ENCODE results near the gene UBQLNL. TPM values are rescaled to one million over a fixed set of nuclear protein-coding genes. Genes with fewer than 3 reads are reported as not detected.

UBQLNL gene, protein sequence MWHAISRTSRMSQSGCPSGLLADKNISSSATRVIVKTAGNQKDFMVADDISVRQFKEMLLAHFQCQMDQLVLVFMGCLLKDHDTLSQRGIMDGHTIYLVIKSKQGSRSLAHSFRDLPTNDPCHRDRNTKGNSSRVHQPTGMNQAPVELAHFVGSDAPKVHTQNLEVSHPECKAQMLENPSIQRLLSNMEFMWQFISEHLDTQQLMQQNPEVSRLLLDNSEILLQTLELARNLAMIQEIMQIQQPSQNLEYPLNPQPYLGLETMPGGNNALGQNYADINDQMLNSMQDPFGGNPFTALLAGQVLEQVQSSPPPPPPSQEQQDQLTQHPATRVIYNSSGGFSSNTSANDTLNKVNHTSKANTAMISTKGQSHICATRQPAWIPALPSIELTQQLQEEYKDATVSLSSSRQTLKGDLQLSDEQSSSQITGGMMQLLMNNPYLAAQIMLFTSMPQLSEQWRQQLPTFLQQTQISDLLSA
- 0.06 TPM for polyA plus RNA-seq (2013, experiment 1 of 2)
- polyA plus RNA-seq (2013, experiment 2 of 2): 0.04 TPM

DNA sequence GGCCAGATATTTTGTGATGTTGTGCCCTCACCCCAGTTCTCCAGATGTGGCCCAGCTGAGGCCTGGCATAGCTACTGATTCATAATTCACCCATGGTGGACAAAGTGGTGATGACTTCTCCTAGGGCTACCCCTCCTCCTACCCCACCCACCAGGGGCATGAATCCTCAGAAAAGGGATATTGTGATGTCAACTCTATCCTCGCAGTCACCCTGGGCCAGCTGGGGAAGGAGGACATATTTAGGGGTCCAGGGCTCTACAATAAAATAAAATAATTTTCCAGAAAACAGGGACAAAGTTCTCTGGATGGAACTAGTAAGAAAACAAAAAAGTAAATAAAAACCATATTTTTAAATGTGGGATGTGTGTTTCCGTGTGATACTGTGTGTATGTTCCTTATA, at the start of gene UBQLNL:
TSS of gene UBQLNL (minus strand) at position 101 of the 400 bp plus-strand sequence. CDS start 258 bp downstream, outside the sequence.
- no peak within 1 kb of the TSS for H3K23ac ChIP-seq (ENCODE audit: low read length in 2 of 2)
- H4K91ac ChIP-seq (ENCODE audit: low read length): no peak within 1 kb of the TSS
- WGBS: 67% methylated on average over 1 of the region's 2 CpGs
- H3K27me3 ChIP-seq (ENCODE audit: control insufficient read depth in 1 of 2, insufficient read depth in 1 of 2, low read length in 2 of 2): peaks cover 0 to 5% of the 10 kb centered on the region in 2 experiments
- no peak within 1 kb of the TSS for H3K14ac ChIP-seq (ENCODE audit: low read length in 2 of 2)
- no peaks in the 10 kb centered on the region for H3K4me1 ChIP-seq (ENCODE audit: control insufficient read depth, insufficient read depth, low read depth, low read length)
- H3K9me3 ChIP-seq (ENCODE audit: control insufficient read depth, low read length): no peaks in the 10 kb centered on the region
- H3K27ac ChIP-seq (ENCODE audit: low read length, poor library complexity, severe bottlenecking): no peak within 1 kb of the TSS
- no peaks in the 10 kb centered on the region for H3K79me1 ChIP-seq (replicated peaks; ENCODE audit: low read length, poor library complexity, severe bottlenecking)
- no peak within 1 kb of the TSS for H2AK5ac ChIP-seq (ENCODE audit: low read length, severe bottlenecking)
- H2BK12ac ChIP-seq (ENCODE audit: low read length in 2 of 2): no peak within 1 kb of the TSS
- DNase-seq: no peak
- H4K8ac ChIP-seq (ENCODE audit: low read length): no peak within 1 kb of the TSS
- no peak within 1 kb of the TSS for H2AFZ ChIP-seq (ENCODE audit: low read depth, low read length)
- no peaks in the 10 kb centered on the region for H3K36me3 ChIP-seq (ENCODE audit: control insufficient read depth in 1 of 2, insufficient read depth in 2 of 2, low read depth in 1 of 2, low read length in 2 of 2)
- no peak within 1 kb of the TSS for H3K4ac ChIP-seq (ENCODE audit: low read depth in 1 of 2, low read length in 2 of 2)
- H3K18ac ChIP-seq (ENCODE audit: low read depth in 1 of 2, low read length in 2 of 2): no peak within 1 kb of the TSS
- no peak within 1 kb of the TSS for H3K9ac ChIP-seq (ENCODE audit: low read length)
- H3K4me2 ChIP-seq (ENCODE audit: low read length, poor library complexity, severe bottlenecking): no peak within 1 kb of the TSS
- no peak within 1 kb of the TSS for H2BK15ac ChIP-seq (ENCODE audit: low read depth, poor library complexity, severe bottlenecking)
- H2BK5ac ChIP-seq (ENCODE audit: low read depth, low read length, poor library complexity, severe bottlenecking): no peak within 1 kb of the TSS
- no peak within 1 kb of the TSS for H2BK120ac ChIP-seq (ENCODE audit: low read depth, low read length)
- H3K4me3 ChIP-seq (ENCODE audit: insufficient read depth in 1 of 2, low read depth in 1 of 2, low read length in 2 of 2): no peak within 1 kb of the TSS

DNA sequence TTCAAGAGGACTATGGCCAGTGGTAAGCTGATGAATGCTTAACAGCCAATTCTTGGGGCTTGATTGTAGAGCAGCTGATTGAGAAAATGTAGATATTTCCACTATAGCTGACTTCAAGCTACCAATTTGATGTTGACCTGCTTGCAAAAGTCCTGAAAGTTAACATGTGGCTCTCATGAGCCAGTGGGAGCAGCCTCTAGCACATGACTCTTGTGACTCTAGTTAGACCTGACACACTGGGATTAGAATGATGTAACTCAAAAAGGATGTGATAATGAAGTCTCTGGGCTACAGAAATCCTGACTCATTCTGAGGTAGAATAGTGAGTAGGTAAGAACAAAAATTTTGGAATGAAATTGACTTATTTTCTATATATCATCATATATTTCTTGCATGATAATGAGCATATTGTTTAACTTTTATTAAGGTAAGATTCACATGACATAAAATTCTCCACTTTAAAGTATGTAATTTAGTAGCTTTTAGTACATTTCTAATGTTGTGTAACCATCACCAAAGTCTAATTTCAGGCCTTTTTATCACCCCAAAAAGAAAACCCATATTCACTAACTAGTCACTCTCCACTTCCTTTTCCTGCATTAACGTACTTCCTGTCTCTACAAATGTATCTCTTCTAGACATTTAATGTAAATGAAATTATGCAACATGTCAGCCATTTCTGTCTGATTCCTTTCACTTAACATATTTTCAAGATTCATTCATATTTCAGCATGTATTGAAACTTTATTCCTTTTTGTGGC, 47.9 kb upstream of the UBQLNL start:
- no peaks in the 10 kb centered on the region for H3K9me3 ChIP-seq (ENCODE audit: control insufficient read depth, low read length)
- H2AFZ ChIP-seq (ENCODE audit: low read depth, low read length): no peak overlapping the region
- H3K4me2 ChIP-seq (ENCODE audit: low read length, poor library complexity, severe bottlenecking): no peak overlapping the region
- H2BK120ac ChIP-seq (ENCODE audit: low read depth, low read length): no peak overlapping the region
- H2AK5ac ChIP-seq (ENCODE audit: low read length, severe bottlenecking): no peak overlapping the region
- no peak overlapping the region for H2BK5ac ChIP-seq (ENCODE audit: low read depth, low read length, poor library complexity, severe bottlenecking)
- H3K14ac ChIP-seq (ENCODE audit: low read length in 2 of 2): no peak overlapping the region
- no peak overlapping the region for H3K18ac ChIP-seq (ENCODE audit: low read depth in 1 of 2, low read length in 2 of 2)
- H4K91ac ChIP-seq (ENCODE audit: low read length): no peak overlapping the region
- 100% methylated on average over 1 of the region's 1 CpG for WGBS
- DNase-seq: no peak
- no peaks in the 10 kb centered on the region for H3K79me1 ChIP-seq (replicated peaks; ENCODE audit: low read length, poor library complexity, severe bottlenecking)
- H3K23ac ChIP-seq (ENCODE audit: low read length in 2 of 2): no peak overlapping the region
- no peaks in the 10 kb centered on the region for H3K4me1 ChIP-seq (ENCODE audit: control insufficient read depth, insufficient read depth, low read depth, low read length)
- H2BK15ac ChIP-seq (ENCODE audit: low read depth, poor library complexity, severe bottlenecking): no peak overlapping the region
- H3K27ac ChIP-seq (ENCODE audit: low read length, poor library complexity, severe bottlenecking): no peak overlapping the region
- H3K36me3 ChIP-seq (ENCODE audit: control insufficient read depth in 1 of 2, insufficient read depth in 2 of 2, low read depth in 1 of 2, low read length in 2 of 2): no peaks in the 10 kb centered on the region
- H3K4ac ChIP-seq (ENCODE audit: low read depth in 1 of 2, low read length in 2 of 2): no peak overlapping the region
- H3K4me3 ChIP-seq (ENCODE audit: insufficient read depth in 1 of 2, low read depth in 1 of 2, low read length in 2 of 2): no peak overlapping the region
- H2BK12ac ChIP-seq (ENCODE audit: low read length in 2 of 2): no peak overlapping the region
- H3K27me3 ChIP-seq (ENCODE audit: control insufficient read depth in 1 of 2, insufficient read depth in 1 of 2, low read length in 2 of 2): no peaks in the 10 kb centered on the region
- no peak overlapping the region for H3K9ac ChIP-seq (ENCODE audit: low read length)
- no peak overlapping the region for H4K8ac ChIP-seq (ENCODE audit: low read length)

DNA sequence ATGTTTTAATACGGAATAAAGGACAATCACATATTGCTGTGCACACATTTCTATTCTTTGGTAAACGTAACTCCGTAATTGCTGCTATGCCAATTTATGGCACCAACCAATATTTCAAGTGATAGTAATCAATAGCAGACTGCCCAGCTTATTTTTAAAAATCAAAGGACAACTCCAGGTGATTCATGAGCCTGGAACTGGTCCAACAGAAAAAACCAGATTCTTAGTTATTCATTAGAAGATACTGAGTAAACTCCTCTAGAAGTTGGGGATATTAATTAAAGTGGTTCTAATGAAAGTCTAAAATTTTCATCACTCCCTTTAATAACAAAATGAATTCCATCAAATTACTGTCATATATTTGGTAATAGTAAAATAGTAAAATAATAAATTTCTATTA, 41.3 kb upstream of the UBQLNL start:
- no peak overlapping the region for H4K8ac ChIP-seq (ENCODE audit: low read length)
- H3K18ac ChIP-seq (ENCODE audit: low read depth in 1 of 2, low read length in 2 of 2): no peak overlapping the region
- H3K4me1 ChIP-seq (ENCODE audit: control insufficient read depth, insufficient read depth, low read depth, low read length): no peaks in the 10 kb centered on the region
- H3K4ac ChIP-seq (ENCODE audit: low read depth in 1 of 2, low read length in 2 of 2): no peak overlapping the region
- no peak overlapping the region for H2BK5ac ChIP-seq (ENCODE audit: low read depth, low read length, poor library complexity, severe bottlenecking)
- DNase-seq: no peak
- no peaks in the 10 kb centered on the region for H3K27me3 ChIP-seq (ENCODE audit: control insufficient read depth in 1 of 2, insufficient read depth in 1 of 2, low read length in 2 of 2)
- no peak overlapping the region for H2AK5ac ChIP-seq (ENCODE audit: low read length, severe bottlenecking)
- H2BK12ac ChIP-seq (ENCODE audit: low read length in 2 of 2): no peak overlapping the region
- H3K27ac ChIP-seq (ENCODE audit: low read length, poor library complexity, severe bottlenecking): no peak overlapping the region
- H3K14ac ChIP-seq (ENCODE audit: low read length in 2 of 2): no peak overlapping the region
- H3K36me3 ChIP-seq (ENCODE audit: control insufficient read depth in 1 of 2, insufficient read depth in 2 of 2, low read depth in 1 of 2, low read length in 2 of 2): no peaks in the 10 kb centered on the region
- H3K23ac ChIP-seq (ENCODE audit: low read length in 2 of 2): no peak overlapping the region
- H2AFZ ChIP-seq (ENCODE audit: low read depth, low read length): no peak overlapping the region
- H3K4me2 ChIP-seq (ENCODE audit: low read length, poor library complexity, severe bottlenecking): no peak overlapping the region
- WGBS: 91% methylated on average over 3 of the region's 3 CpGs
- no peak overlapping the region for H3K9ac ChIP-seq (ENCODE audit: low read length)
- no peak overlapping the region for H2BK120ac ChIP-seq (ENCODE audit: low read depth, low read length)
- no peaks in the 10 kb centered on the region for H3K79me1 ChIP-seq (replicated peaks; ENCODE audit: low read length, poor library complexity, severe bottlenecking)
- no peak overlapping the region for H3K4me3 ChIP-seq (ENCODE audit: insufficient read depth in 1 of 2, low read depth in 1 of 2, low read length in 2 of 2)
- no peaks in the 10 kb centered on the region for H3K9me3 ChIP-seq (ENCODE audit: control insufficient read depth, low read length)
- no peak overlapping the region for H2BK15ac ChIP-seq (ENCODE audit: low read depth, poor library complexity, severe bottlenecking)
- no peak overlapping the region for H4K91ac ChIP-seq (ENCODE audit: low read length)

DNA sequence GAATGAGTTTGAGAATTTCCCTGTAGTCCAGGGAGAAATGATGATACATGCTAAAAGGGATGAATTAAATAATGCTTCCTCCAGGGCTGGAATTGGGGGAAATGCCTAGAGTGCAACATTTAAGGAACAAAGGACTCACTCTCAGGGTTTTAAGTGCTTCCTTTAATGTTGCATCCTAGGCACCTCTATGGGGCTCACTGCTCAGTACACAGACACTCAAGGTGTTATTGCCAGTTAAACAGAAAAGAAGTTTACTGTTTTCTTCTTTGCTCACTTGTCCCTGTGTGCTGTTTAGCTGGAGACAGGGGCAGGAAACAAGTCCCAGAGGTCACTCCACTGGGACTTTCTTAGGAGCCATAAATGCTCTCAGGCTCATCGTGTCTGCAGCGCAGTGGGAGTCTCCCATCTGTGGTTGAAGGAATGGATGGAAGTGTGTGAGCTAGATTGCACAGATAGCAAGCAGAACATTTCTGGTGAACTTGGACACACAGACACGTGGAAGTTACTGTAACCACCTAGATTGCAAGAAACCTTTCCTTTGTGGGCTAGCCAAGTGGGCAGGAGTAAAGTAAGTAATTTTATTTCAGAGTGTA, 40.2 kb upstream of the UBQLNL start:
- Histone ChIP-seq H3K18ac (ENCODE audit: low read depth in 1 of 2, low read length in 2 of 2) (no peak overlapping the region), H2BK12ac (ENCODE audit: low read length in 2 of 2) (no peak overlapping the region), H3K79me1 (replicated peaks; ENCODE audit: low read length, poor library complexity, severe bottlenecking) (no peaks in the 10 kb centered on the region), H3K4ac (ENCODE audit: low read depth in 1 of 2, low read length in 2 of 2) (no peak overlapping the region), H2AK5ac (ENCODE audit: low read length, severe bottlenecking) (no peak overlapping the region), H2BK15ac (ENCODE audit: low read depth, poor library complexity, severe bottlenecking) (no peak overlapping the region), H2BK120ac (ENCODE audit: low read depth, low read length) (no peak overlapping the region), H3K27ac (ENCODE audit: low read length, poor library complexity, severe bottlenecking) (no peak overlapping the region), H2AFZ (ENCODE audit: low read depth, low read length) (no peak overlapping the region), H3K4me1 (ENCODE audit: control insufficient read depth, insufficient read depth, low read depth, low read length) (no peaks in the 10 kb centered on the region), H3K4me3 (ENCODE audit: insufficient read depth in 1 of 2, low read depth in 1 of 2, low read length in 2 of 2) (no peak overlapping the region), H2BK5ac (ENCODE audit: low read depth, low read length, poor library complexity, severe bottlenecking) (no peak overlapping the region), H3K9ac (ENCODE audit: low read length) (no peak overlapping the region), H4K8ac (ENCODE audit: low read length) (no peak overlapping the region), H3K14ac (ENCODE audit: low read length in 2 of 2) (no peak overlapping the region), H3K9me3 (ENCODE audit: control insufficient read depth, low read length) (no peaks in the 10 kb centered on the region), H4K91ac (ENCODE audit: low read length) (no peak overlapping the region), H3K27me3 (ENCODE audit: control insufficient read depth in 1 of 2, insufficient read depth in 1 of 2, low read length in 2 of 2) (no peaks in the 10 kb centered on the region), H3K36me3 (ENCODE audit: control insufficient read depth in 1 of 2, insufficient read depth in 2 of 2, low read depth in 1 of 2, low read length in 2 of 2) (no peaks in the 10 kb centered on the region), H3K4me2 (ENCODE audit: low read length, poor library complexity, severe bottlenecking) (no peak overlapping the region), H3K23ac (ENCODE audit: low read length in 2 of 2) (no peak overlapping the region)
- WGBS: 7% methylated on average over 3 of the region's 3 CpGs
- no peak for DNase-seq

Measured in mesenchymal stem cell (in vitro differentiated cells and primary cell).